ENCODE results near the gene CACNA2D2. TPM values are rescaled to one million over a fixed set of nuclear protein-coding genes. Genes with fewer than 3 reads are reported as not detected.

CACNA2D2 gene
- not detected in 2 replicates for total RNA-seq

GRCh38 chr3:50503504-50504342, at the start of gene CACNA2D2:
CACNA2D2 (minus strand) TSS chr3:50503634; CDS start chr3:50503423, 211 bp downstream.

GRCh38 chr3:50358911-50359759, 144.3 kb downstream of the CACNA2D2 start, which contains the start of gene TMEM115:
TMEM115 (minus strand) TSS chr3:50359521; CDS start chr3:50359063, 458 bp downstream.

GRCh38 chr3:50350527-50351322, 152.7 kb downstream of the CACNA2D2 start, which contains the start of the genes CYB561D2 and NPRL2:
CYB561D2 (plus strand) TSS chr3:50350862; CDS start chr3:50351434, 572 bp downstream.
NPRL2 (minus strand) TSS chr3:50350775; CDS start chr3:50350652, 123 bp downstream.

GRCh38 chr3:50345586-50346234, 157.7 kb downstream of the CACNA2D2 start, which contains the start of gene ZMYND10:
ZMYND10 (minus strand) TSS chr3:50345732; CDS start chr3:50345579, 153 bp downstream.

GRCh38 chr3:50340448-50341329, 162.7 kb downstream of the CACNA2D2 start, which contains the start of gene RASSF1:
RASSF1 (minus strand) TSS chr3:50340836; CDS start chr3:50340805, 31 bp downstream.

GRCh38 chr3:50327943-50328691, 175.3 kb downstream of the CACNA2D2 start, which contains the start of gene TUSC2:
TUSC2 (minus strand) TSS chr3:50328223; CDS start chr3:50328099, 124 bp downstream.

GRCh38 chr3:50322386-50323091, 180.9 kb downstream of the CACNA2D2 start, which contains the start of gene HYAL2:
HYAL2 (minus strand) TSS chr3:50322745; CDS start chr3:50320489, 2,256 bp downstream.

Other genes starting within 250 kb of the CACNA2D2 start
- gene SEMA3B, start 234.5 kb downstream of the CACNA2D2 start, total RNA-seq: 26.0 and 88.5 TPM in 2 replicates
- 0.17 TPM in 1 of 2 replicates, not detected in the other for gene LSMEM2, start 224.5 kb downstream of the CACNA2D2 start, total RNA-seq
- 50.6 and 51.2 TPM in 2 replicates for gene IFRD2, start 211.2 kb downstream of the CACNA2D2 start, total RNA-seq
- 3.3 and 14.9 TPM in 2 replicates for gene HYAL3, start 204.2 kb downstream of the CACNA2D2 start, total RNA-seq
- gene NAA80, start 204.2 kb downstream of the CACNA2D2 start, total RNA-seq: 5.5 and 6.0 TPM in 2 replicates
- gene HYAL1, start 200.1 kb downstream of the CACNA2D2 start, total RNA-seq: 4.2 and 6.1 TPM in 2 replicates
- gene HYAL2, start 180.9 kb downstream of the CACNA2D2 start, total RNA-seq: 46.1 and 86.3 TPM in 2 replicates
- gene TUSC2, start 175.4 kb downstream of the CACNA2D2 start, total RNA-seq: 11.2 and 20.8 TPM in 2 replicates
- gene RASSF1, start 162.8 kb downstream of the CACNA2D2 start, total RNA-seq: 43.8 and 49.6 TPM in 2 replicates
- 1.5 and 2.9 TPM in 2 replicates for gene ZMYND10, start 157.9 kb downstream of the CACNA2D2 start, total RNA-seq
- gene NPRL2, start 152.9 kb downstream of the CACNA2D2 start, total RNA-seq: 22.5 and 26.5 TPM in 2 replicates
- 29.6 and 38.5 TPM in 2 replicates for gene CYB561D2, start 152.8 kb downstream of the CACNA2D2 start, total RNA-seq
- 45.5 and 84.4 TPM in 2 replicates for gene TMEM115, start 144.1 kb downstream of the CACNA2D2 start, total RNA-seq
- 22.7 and 32.9 TPM in 2 replicates for gene C3orf18, start 64.1 kb upstream of the CACNA2D2 start, total RNA-seq
- gene HEMK1, start 65.9 kb upstream of the CACNA2D2 start, total RNA-seq: 13.7 and 20.7 TPM in 2 replicates
- 0.73 and 1.3 TPM in 2 replicates for gene CISH, start 108.1 kb upstream of the CACNA2D2 start, total RNA-seq
- 38.0 and 46.1 TPM in 2 replicates for gene MAPKAPK3, start 113.5 kb upstream of the CACNA2D2 start, total RNA-seq
- 0.17 and 0.29 TPM in 2 replicates for gene DOCK3, start 171.3 kb upstream of the CACNA2D2 start, total RNA-seq

All from smooth muscle cell of trachea (primary cell).